Left lung (tissue), 10 donors: ENCODE measurements around the gene FCN1. TPM values are rescaled to one million over a fixed set of nuclear protein-coding genes. Genes with fewer than 3 reads are reported as not detected.

ENCODE experiments used
- ATAC-seq: fragments of 200-7000 bp; cut with Tn5 transposase; one replicate; pipeline ENCODE4 v1.9.1; 2020; ENCODE audit warnings: moderate library complexity
- DNase-seq, 4 donors: peaks; one replicate each; pipeline ENCODE4 v3.0.0-alpha.2; 2013 to 2020
- H3K27ac ChIP-seq, 2 donors: fragments of 200-600 bp; sonication (generic) in 1 of 2; one replicate each; pipeline versions ENCODE4 v1.5.0 to v1.8.0; 2020 to 2021
- H3K27me3 ChIP-seq, 2 donors: fragments of 200-600 bp; sonication (generic) in 1 of 2; one replicate each; pipeline versions ENCODE4 v1.5.0 to v1.8.0; 2020 to 2021
- H3K36me3 ChIP-seq, 2 donors: fragments of 200-600 bp; sonication (generic) in 1 of 2; one replicate each; pipeline versions ENCODE4 v1.5.0 to v1.8.0; 2020 to 2021
- H3K4me1 ChIP-seq, 2 donors: fragments of 200-600 bp; one replicate each; pipeline ENCODE4 v1.8.0; 2021
- H3K4me3 ChIP-seq, 2 donors: fragments of 200-600 bp; sonication (generic) in 1 of 2; one replicate each; pipeline versions ENCODE4 v1.5.0 to v1.8.0; 2020 to 2021; ENCODE audit warnings: mild to moderate bottlenecking in 1 of 2
- H3K9me3 ChIP-seq, 2 donors: fragments of 200-600 bp; sonication (generic) in 1 of 2; one replicate each; pipeline versions ENCODE4 v1.5.0 to v1.8.0; 2020 to 2021
- CTCF ChIP-seq, 2 donors: fragments of 200-600 bp; sonication (generic) in 1 of 2; IDR thresholded peaks; one replicate each; pipeline versions ENCODE4 v1.5.0 to v1.8.0; 2021; ENCODE audit warnings: antibody characterized with exemption in 2 of 2
- intact Hi-C, 2 donors: fragments of 100-400 bp; cut with DNase I; formaldehyde crosslinking; loops; one replicate each; pipeline versions ENCODE4 v1.11.2 to v1.14.2; 2022
- polyA plus RNA-seq, 6 donors: library from polyadenylated mRNA; unstranded; fragments of 120-200 nt; gene quantifications; one replicate each; pipeline ENCODE4 v1.2.1, GENCODE V29; 2013; ENCODE audit not compliant: insufficient read length in 6 of 6
- total RNA-seq, 2 donors: library from RNA; stranded (reverse); fragmentation: NEBNext Ultra II Directional; extraction: Animal tissue kit (Norgen Biotek cat#: 25700); gene quantifications; one replicate each; pipeline ENCODE4 v1.2.1, GENCODE V29; 2021
- donor health status: DM: no; HTN: yes; CAD: no.
- donor health status: DM: no; HTN: no; CAD: no.

Gene FCN1
- total and polyA plus RNA-seq, 8 donors: 3.4 to 72.1 (median 5.7) TPM

DNA sequence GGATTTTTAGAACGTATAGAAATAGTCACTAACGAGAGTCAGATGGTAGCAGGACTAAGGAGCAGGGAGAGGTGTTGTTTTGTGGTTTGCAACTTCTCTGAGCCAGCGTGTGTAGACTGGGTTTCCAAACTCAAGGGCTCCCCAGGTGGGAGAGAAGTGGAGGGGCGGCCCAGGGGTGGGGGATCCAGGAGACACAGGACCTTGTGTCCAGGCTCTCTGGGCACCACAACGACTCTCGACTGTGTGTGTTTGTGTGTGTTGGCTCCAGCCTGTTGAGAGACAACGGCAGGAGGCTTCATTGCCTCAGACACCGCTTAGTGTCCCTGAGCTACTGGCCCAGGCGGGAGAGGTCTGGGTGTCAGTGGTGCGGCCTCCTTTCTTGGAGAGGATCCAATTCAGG, 934 bp upstream of the FCN1 start:
- Histone ChIP-seq H3K4me3 (no peak overlapping the region), H3K36me3 (peaks cover 0 to 1% of the 10 kb centered on the region in 2 donors), H3K27me3 (peaks cover 0 to 10% of the 10 kb centered on the region in 2 donors), H3K4me1 (peaks cover 0 to 76% of the 10 kb centered on the region in 2 donors), H3K27ac (peak overlapping the region in 1 of 2 donors; percentile 51), H3K9me3 (peaks cover 0 to 7% of the 10 kb centered on the region in 2 donors)
- no peak for TF ChIP-seq CTCF (IDR thresholded peaks at IDR 0.05)
- no peak for DNase-seq
- ATAC-seq: no peak
- intact Hi-C loops: no loop called here

DNA sequence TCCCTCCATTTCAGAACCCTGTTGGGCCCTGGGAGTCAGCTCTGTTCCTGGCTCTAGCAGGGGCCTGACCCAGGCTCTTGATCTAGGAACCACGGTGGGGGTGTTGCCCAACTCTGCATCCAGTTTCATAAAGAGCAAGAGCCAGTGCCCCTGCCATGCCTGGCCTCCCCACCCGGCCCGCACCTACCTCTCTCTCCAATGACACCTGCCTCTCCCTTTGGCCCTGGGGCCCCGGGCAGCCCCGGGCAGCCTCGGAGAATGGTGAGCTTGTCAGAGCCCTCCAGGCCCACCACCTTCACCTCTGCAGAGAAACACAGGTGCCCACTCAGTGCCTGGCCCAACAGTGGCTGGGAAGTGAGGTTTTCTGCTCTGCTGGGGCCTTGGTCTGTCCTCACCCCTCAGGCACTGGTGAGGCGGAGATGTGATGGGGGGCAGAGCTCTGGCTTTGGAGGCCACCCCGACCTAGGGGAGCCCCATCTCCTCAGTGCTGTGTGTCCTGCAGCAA, 1.5 kb downstream of the FCN1 start:
- Histone ChIP-seq H3K9me3 (peaks cover 0 to 7% of the 10 kb centered on the region in 2 donors), H3K4me3 (peak overlapping the region in 1 of 2 donors; percentile 38), H3K4me1 (peaks cover 0 to 52% of the 10 kb centered on the region in 2 donors), H3K27me3 (peaks cover 0 to 17% of the 10 kb centered on the region in 2 donors), H3K27ac (peak overlapping the region in 1 of 2 donors; percentile 75), H3K36me3 (peaks cover 0 to 21% of the 10 kb centered on the region in 2 donors)
- DNase-seq (no peak), ATAC-seq (no peak)
- TF ChIP-seq CTCF (IDR thresholded peaks at IDR 0.05): no peak
- intact Hi-C loops: no loop called here

DNA sequence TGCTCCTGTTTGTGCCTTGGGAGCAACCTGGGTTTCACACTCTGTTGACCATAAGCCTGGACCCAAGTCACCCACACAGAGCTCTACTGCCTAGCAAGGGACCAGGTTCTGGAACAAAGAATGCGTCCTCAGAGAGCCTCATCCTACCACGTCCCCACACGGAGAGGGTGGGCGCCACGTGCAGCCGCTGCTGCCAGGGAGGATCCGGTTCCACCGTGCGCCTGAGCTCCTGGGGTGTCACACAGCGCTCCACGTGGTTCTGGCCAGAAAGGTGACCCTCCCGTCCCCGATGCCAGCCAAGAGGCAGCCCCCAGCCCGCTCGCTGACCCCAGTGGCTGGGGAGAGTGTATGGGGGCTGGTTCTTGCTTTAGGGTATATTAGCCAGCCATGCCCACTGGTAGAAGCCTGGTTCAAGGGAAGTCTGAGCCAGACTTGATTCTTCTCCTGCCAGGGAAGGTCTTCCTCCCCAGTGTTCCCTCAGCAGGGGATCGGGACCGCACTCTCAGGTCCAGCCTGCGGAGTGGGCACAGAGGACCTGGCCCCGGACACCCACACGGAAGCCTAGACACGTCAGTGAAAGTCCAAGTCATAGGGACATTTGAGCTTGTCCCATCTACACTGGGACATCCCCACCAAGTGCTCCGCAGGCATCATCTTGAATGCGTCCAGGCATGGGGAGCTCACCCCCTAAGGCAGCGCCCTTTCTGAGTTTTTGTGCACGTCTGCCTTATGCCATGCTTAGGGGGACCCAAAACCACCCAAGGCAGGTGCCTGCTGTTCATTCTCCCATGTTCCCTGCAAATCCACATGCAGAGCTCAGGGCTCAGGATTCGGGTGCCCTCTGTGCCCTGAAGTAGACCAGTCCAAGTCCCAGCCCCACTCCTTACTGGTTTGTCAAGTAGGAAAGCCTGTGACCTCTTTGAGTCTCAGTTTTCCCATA, 2.4 kb downstream of the FCN1 start:
- DNase-seq: no peak
- Histone ChIP-seq H3K9me3 (peaks cover 0 to 7% of the 10 kb centered on the region in 2 donors), H3K36me3 (peaks cover 0 to 29% of the 10 kb centered on the region in 2 donors), H3K4me1 (peaks cover 0 to 48% of the 10 kb centered on the region in 2 donors), H3K27ac (peak overlapping the region in 1 of 2 donors; percentile 8), H3K4me3 (peak overlapping the region in 1 of 2 donors; percentile 38), H3K27me3 (peaks cover 0 to 17% of the 10 kb centered on the region in 2 donors)
- no peak for TF ChIP-seq CTCF (IDR thresholded peaks at IDR 0.05)
- no peak for ATAC-seq
- intact Hi-C loops: no loop called here

DNA sequence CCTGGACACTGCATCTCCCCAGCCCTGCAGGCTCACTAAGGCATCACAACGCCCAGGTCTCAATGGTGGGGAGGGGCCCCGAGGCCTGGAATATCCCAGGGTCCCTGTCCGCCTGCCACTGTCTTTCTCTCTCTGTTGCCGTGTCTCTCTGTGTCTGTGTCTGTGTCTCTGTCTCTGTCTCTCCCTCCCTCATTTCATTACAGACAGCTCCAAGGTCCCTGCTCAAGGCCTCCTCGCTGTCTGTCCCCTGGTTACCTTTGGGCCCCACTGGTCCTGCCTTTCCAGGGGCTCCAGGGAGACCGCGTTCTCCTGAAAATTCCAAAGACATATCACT, 3.2 kb downstream of the FCN1 start:
- Histone ChIP-seq H3K4me3 (no peak overlapping the region), H3K4me1 (peaks cover 0 to 44% of the 10 kb centered on the region in 2 donors), H3K27me3 (peaks cover 0 to 17% of the 10 kb centered on the region in 2 donors), H3K9me3 (peaks cover 0 to 5% of the 10 kb centered on the region in 2 donors), H3K36me3 (peaks cover 0 to 37% of the 10 kb centered on the region in 2 donors), H3K27ac (no peak overlapping the region)
- intact Hi-C loops: no loop called here
- no peak for DNase-seq
- no peak for ATAC-seq
- no peak for TF ChIP-seq CTCF (IDR thresholded peaks at IDR 0.05)
